PC-3 (cell line): ENCODE data around the gene SNX8. TPM values are rescaled to one million over a fixed set of nuclear protein-coding genes. Genes with fewer than 3 reads are reported as not detected.
"Not testable (repeated sequence)": the region's sequence is repeated elsewhere in the genome, so short reads cannot be mapped to it uniquely, and the experiment has no call there.

Source experiments
- ATAC-seq: fragments of 200-7000 bp; cut with Tn5 transposase; 2 replicates; pipeline ENCODE4 v1.9.1; 2020; ENCODE audit warnings: mild to moderate bottlenecking, moderate library complexity
- BruUV-seq: library from RNA; stranded (reverse); fragments of 400-500 nt; replicated peaks from 2 replicates; lab custom pipeline; 2021; lab: Mats Ljungman, UMichigan
- CTCF ChIA-PET: fragments of 300-600 bp; sonication (Branson Sonifier 250); formaldehyde crosslinking; loops from one replicate; lab custom pipeline; 2022; ENCODE audit warnings: antibody characterized with exemption; lab: Charles Lee
- POLR2A ChIA-PET: fragments of 300-600 bp; sonication (Branson Sonifier 250); formaldehyde crosslinking; loops from one replicate; lab custom pipeline; 2022; ENCODE audit warnings: antibody characterized with exemption; ENCODE audit not compliant: unreplicated experiment; lab: Charles Lee
- DNase-seq: peaks from one replicate; pipeline ENCODE4 v3.0.0-alpha.2; 2015
- H2AFZ ChIP-seq: fragments of 300-600 bp; sonication (generic); 2 replicates; pipeline ENCODE4 v1.6.0; 2016; ENCODE audit warnings: antibody characterized with exemption, low read length
- H3F3A ChIP-seq: fragments of 300-600 bp; sonication (generic); one replicate; pipeline ENCODE4 v1.6.0; 2017; ENCODE audit warnings: antibody characterized with exemption, low read length, control low read depth, mild to moderate bottlenecking; ENCODE audit not compliant: unreplicated experiment
- H3K27ac ChIP-seq: fragments of 300-600 bp; sonication (generic); 2 replicates; pipeline ENCODE4 v1.5.1; 2016; ENCODE audit warnings: mild to moderate bottlenecking, low read length
- H3K27me3 ChIP-seq: fragments of 300-600 bp; sonication (generic); 2 replicates; pipeline ENCODE4 v1.6.1; 2016; ENCODE audit warnings: low read length, mixed read lengths
- H3K36me3 ChIP-seq: fragments of 300-600 bp; sonication (generic); 2 replicates; pipeline ENCODE4 v1.6.1; 2016; ENCODE audit warnings: low read depth, mixed run types, low read length, mixed read lengths
- H3K4me1 ChIP-seq: fragments of 300-600 bp; sonication (generic); 2 replicates; pipeline ENCODE4 v1.5.1; 2016; ENCODE audit warnings: low read length; ENCODE audit not compliant: insufficient read depth
- H3K4me2 ChIP-seq: fragments of 300-600 bp; sonication (generic); 2 replicates; pipeline ENCODE4 v1.6.0; 2016; ENCODE audit warnings: low read length
- H3K4me3 ChIP-seq: fragments of 300-600 bp; sonication (generic); 2 replicates; pipeline ENCODE4 v1.5.1; 2016; ENCODE audit warnings: mild to moderate bottlenecking, low read length, mixed read lengths
- H3K79me2 ChIP-seq: fragments of 300-600 bp; sonication (generic); 2 replicates; pipeline ENCODE4 v1.6.1; 2017; ENCODE audit warnings: low read length, mixed read lengths
- H3K9ac ChIP-seq: fragments of 300-600 bp; sonication (generic); 2 replicates; pipeline ENCODE4 v1.6.0; 2016; ENCODE audit warnings: mild to moderate bottlenecking, low read length
- H3K9me2 ChIP-seq: fragments of 300-600 bp; sonication (generic); replicated peaks from 2 replicates; pipeline ENCODE4 v1.6.1; 2016; ENCODE audit warnings: mixed run types, low read length, mixed read lengths
- H3K9me3 ChIP-seq: fragments of 300-600 bp; sonication (generic); 2 replicates; pipeline ENCODE4 v1.6.1; 2016; ENCODE audit warnings: low read length, mixed read lengths
- H4K20me1 ChIP-seq: fragments of 300-600 bp; sonication (generic); 2 replicates; pipeline ENCODE4 v1.6.1; 2016; ENCODE audit warnings: low read length, mixed read lengths
- EZH2 ChIP-seq: fragments of 300-600 bp; sonication (generic); IDR thresholded peaks from one replicate; pipeline ENCODE4 v1.6.1; 2017; ENCODE audit warnings: antibody characterized with exemption, mild to moderate bottlenecking, low read length; ENCODE audit not compliant: unreplicated experiment
- EZH2phosphoT487 ChIP-seq: fragments of 300-600 bp; sonication (generic); IDR thresholded peaks from 2 replicates; pipeline ENCODE4 v1.6.1; 2018; ENCODE audit warnings: mild to moderate bottlenecking, antibody characterized with exemption, low read length, borderline replicate concordance
- intact Hi-C: fragments of 100-400 bp; cut with micrococcal nuclease; formaldehyde crosslinking; loops from 2 replicates; pipeline ENCODE4 v1.9.0; 2023
- total RNA-seq: library from RNA; depleted of rRNA; stranded (reverse); fragments of >200 nt; gene quantifications from 2 replicates; pipeline ENCODE4 v1.2.3, GENCODE V29; 2014
- TF ChIP-seq, protein P1 (sequence below): fragments of 300-600 bp; sonication (generic); conservative IDR thresholded peaks from 2 replicates; pipeline ENCODE4 v1.5.1; 2017; ENCODE audit warnings: antibody characterized with exemption, low read depth, mild to moderate bottlenecking, low read length

The SNX8 gene
- total RNA-seq, 1 experiment from 2014 or later: 12.3 TPM

GRCh38 chr7:2270495-2270894 lies 43.7 kb downstream of the SNX8 start:
- CTCF ChIA-PET: no interaction called here
- Histone ChIP-seq H3K4me2 (no peak overlapping the region), H3K36me3 (no peaks in the 10 kb centered on the region), H3K9ac (no peak overlapping the region), H3K4me1 (peaks cover 14% of the 10 kb centered on the region), H3K27me3 (no peaks in the 10 kb centered on the region), H3K79me2 (no peaks in the 10 kb centered on the region), H3K27ac (no peak overlapping the region), H3K4me3 (no peak overlapping the region), H3K9me2 (no peaks in the 10 kb centered on the region), H4K20me1 (no peaks in the 10 kb centered on the region), H3K9me3 (no peaks in the 10 kb centered on the region), H2AFZ (no peak overlapping the region), H3F3A (no peaks in the 10 kb centered on the region)
- ATAC-seq (no peak), DNase-seq (no peak)
- intact Hi-C loops: no loop called here
- POLR2A ChIA-PET: interaction anchor here (0.6 kb wide), 1 partner anchor 45 kb away, joined by 13 read pairs; no protein-coding TSS in a partner anchor
- no TSS peak for BruUV-seq
- TF ChIP-seq EZH2: no peak
- TF ChIP-seq, protein P1, sequence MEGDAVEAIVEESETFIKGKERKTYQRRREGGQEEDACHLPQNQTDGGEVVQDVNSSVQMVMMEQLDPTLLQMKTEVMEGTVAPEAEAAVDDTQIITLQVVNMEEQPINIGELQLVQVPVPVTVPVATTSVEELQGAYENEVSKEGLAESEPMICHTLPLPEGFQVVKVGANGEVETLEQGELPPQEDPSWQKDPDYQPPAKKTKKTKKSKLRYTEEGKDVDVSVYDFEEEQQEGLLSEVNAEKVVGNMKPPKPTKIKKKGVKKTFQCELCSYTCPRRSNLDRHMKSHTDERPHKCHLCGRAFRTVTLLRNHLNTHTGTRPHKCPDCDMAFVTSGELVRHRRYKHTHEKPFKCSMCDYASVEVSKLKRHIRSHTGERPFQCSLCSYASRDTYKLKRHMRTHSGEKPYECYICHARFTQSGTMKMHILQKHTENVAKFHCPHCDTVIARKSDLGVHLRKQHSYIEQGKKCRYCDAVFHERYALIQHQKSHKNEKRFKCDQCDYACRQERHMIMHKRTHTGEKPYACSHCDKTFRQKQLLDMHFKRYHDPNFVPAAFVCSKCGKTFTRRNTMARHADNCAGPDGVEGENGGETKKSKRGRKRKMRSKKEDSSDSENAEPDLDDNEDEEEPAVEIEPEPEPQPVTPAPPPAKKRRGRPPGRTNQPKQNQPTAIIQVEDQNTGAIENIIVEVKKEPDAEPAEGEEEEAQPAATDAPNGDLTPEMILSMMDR: no peak
- TF ChIP-seq EZH2phosphoT487: no peak

- H2AFZ ChIP-seq: no peak overlapping the region
These were observed 44.2 kb downstream of the SNX8 start for GRCh38 chr7:2269991-2270460.

GRCh38 chr7:2269089-2269990 lies 44.9 kb downstream of the SNX8 start:
- TSS peak; percentile 35 for BruUV-seq
- H3K9me3 ChIP-seq, H3K9me2 ChIP-seq, H3K27me3 ChIP-seq, H3K4me3 ChIP-seq, H3K4me2 ChIP-seq, H3K79me2 ChIP-seq, H2AFZ ChIP-seq, H4K20me1 ChIP-seq, POLR2A ChIA-PET, H3F3A ChIP-seq, intact Hi-C loops, H3K36me3 ChIP-seq, H3K9ac ChIP-seq: not testable (repeated sequence)
- CTCF ChIA-PET: interaction anchor here (0.6 kb wide), 1 partner anchor 21 kb away, joined by 3 read pairs; no protein-coding TSS in a partner anchor
- ATAC-seq (peak; percentile 25), DNase-seq (peak; percentile 4)
- Histone ChIP-seq H3K27ac (peak overlapping the region; percentile 5; the same call in 1 of the 2 replicates), H3K4me1 (peaks cover 14% of the 10 kb centered on the region)

More at GRCh38 chr7:2269991-2270460, 44.2 kb downstream of the SNX8 start:
- no peak overlapping the region for H3K4me2 ChIP-seq
- POLR2A ChIA-PET: interaction anchor here (0.6 kb wide), 1 partner anchor 45 kb away, joined by 13 read pairs; no protein-coding TSS in a partner anchor
- no peaks in the 10 kb centered on the region for H3K79me2 ChIP-seq
- no peak for DNase-seq
- intact Hi-C loops: no loop called here
- H3F3A ChIP-seq: no peaks in the 10 kb centered on the region
- BruUV-seq: no TSS peak
- H3K27me3 ChIP-seq: no peaks in the 10 kb centered on the region
- H3K9me3 ChIP-seq: no peaks in the 10 kb centered on the region
- H3K4me1 ChIP-seq: peaks cover 14% of the 10 kb centered on the region
- TF ChIP-seq, protein P1: no peak
- no peak for TF ChIP-seq EZH2
- no peak for TF ChIP-seq EZH2phosphoT487
- H3K36me3 ChIP-seq: no peaks in the 10 kb centered on the region
- no peaks in the 10 kb centered on the region for H3K9me2 ChIP-seq
- H4K20me1 ChIP-seq: no peaks in the 10 kb centered on the region
- H3K27ac ChIP-seq: peak overlapping the region; percentile 5; the same call in 1 of the 2 replicates
- H3K4me3 ChIP-seq: no peak overlapping the region
- CTCF ChIA-PET: interaction anchor here (0.6 kb wide), 1 partner anchor 22 kb away, joined by 3 read pairs; no protein-coding TSS in a partner anchor
- peak; percentile 25; the same call in 1 of the 2 replicates for ATAC-seq
- no peak overlapping the region for H3K9ac ChIP-seq
